ENCODE measurements around the gene EIF4ENIF1. TPM values are rescaled to one million over a fixed set of nuclear protein-coding genes. Genes with fewer than 3 reads are reported as not detected.
"Not testable (repeated sequence)": the region's sequence is repeated elsewhere in the genome, so short reads cannot be mapped to it uniquely, and the experiment has no call there.

The EIF4ENIF1 gene
- total RNA-seq, 3 donors from 2014 or later (not counting 1 experiment from before 2014, with no cell fraction given), result 31.1 to 41.7 (median 41.2) TPM

DNA sequence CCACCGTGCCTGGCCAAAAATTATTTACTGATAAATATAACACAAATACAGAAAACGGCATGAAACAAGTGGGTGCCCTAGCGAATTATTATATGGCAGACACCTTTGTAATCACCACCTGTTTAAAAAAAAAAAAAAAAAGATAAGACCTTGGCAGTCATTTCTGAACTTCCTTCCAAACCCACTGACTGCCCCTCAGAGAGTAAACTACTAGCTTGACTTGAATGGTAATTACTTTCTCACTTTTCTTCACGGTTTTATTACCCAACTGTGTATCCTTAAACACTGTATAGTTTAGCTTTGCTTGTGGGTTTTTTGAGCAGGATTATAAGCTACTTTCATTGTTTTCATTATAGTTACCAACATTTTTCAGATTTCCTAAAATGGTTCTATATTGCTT lies 30.4 kb upstream of the EIF4ENIF1 start:
- H3K4me3 ChIP-seq (ENCODE audit: low read length), result no peak overlapping the region
- TF ChIP-seq, protein P1, sequence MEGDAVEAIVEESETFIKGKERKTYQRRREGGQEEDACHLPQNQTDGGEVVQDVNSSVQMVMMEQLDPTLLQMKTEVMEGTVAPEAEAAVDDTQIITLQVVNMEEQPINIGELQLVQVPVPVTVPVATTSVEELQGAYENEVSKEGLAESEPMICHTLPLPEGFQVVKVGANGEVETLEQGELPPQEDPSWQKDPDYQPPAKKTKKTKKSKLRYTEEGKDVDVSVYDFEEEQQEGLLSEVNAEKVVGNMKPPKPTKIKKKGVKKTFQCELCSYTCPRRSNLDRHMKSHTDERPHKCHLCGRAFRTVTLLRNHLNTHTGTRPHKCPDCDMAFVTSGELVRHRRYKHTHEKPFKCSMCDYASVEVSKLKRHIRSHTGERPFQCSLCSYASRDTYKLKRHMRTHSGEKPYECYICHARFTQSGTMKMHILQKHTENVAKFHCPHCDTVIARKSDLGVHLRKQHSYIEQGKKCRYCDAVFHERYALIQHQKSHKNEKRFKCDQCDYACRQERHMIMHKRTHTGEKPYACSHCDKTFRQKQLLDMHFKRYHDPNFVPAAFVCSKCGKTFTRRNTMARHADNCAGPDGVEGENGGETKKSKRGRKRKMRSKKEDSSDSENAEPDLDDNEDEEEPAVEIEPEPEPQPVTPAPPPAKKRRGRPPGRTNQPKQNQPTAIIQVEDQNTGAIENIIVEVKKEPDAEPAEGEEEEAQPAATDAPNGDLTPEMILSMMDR (IDR thresholded peaks at IDR 0.05), result no peak
- H3K9me3 ChIP-seq (ENCODE audit: control insufficient read depth, insufficient read depth, low read length), result no peaks in the 10 kb centered on the region
- H3K27ac ChIP-seq (ENCODE audit: low read length), result no peak overlapping the region
- 93% methylated on average over 3 of the region's 4 CpGs for WGBS (ENCODE audit: insufficient coverage)
- H3K4me1 ChIP-seq (ENCODE audit: control insufficient read depth, insufficient read depth, low read length), result peaks cover 13% of the 10 kb centered on the region
- H3K27me3 ChIP-seq (ENCODE audit: control insufficient read depth, insufficient read depth, low read length), result no peaks in the 10 kb centered on the region
- Mint-ChIP-seq H3K4me3 (no peak overlapping the region), H3K27me3 (ENCODE audit: low read depth in 2 of 2) (no peaks in the 10 kb centered on the region), H3K4me1 (peaks cover 26 to 34% of the 10 kb centered on the region in 2 donors), H3K9me3 (no peaks in the 10 kb centered on the region), H3K27ac (peak overlapping the region; percentile 69 to 70), H3K36me3 (no peaks in the 10 kb centered on the region)
- DNase-seq, result no peak
- H3K36me3 ChIP-seq (ENCODE audit: control insufficient read depth, insufficient read depth, low read length), result peaks cover 8% of the 10 kb centered on the region
- no peak for ATAC-seq
- intact Hi-C loops (cut with micrococcal nuclease), result no loop called here

DNA sequence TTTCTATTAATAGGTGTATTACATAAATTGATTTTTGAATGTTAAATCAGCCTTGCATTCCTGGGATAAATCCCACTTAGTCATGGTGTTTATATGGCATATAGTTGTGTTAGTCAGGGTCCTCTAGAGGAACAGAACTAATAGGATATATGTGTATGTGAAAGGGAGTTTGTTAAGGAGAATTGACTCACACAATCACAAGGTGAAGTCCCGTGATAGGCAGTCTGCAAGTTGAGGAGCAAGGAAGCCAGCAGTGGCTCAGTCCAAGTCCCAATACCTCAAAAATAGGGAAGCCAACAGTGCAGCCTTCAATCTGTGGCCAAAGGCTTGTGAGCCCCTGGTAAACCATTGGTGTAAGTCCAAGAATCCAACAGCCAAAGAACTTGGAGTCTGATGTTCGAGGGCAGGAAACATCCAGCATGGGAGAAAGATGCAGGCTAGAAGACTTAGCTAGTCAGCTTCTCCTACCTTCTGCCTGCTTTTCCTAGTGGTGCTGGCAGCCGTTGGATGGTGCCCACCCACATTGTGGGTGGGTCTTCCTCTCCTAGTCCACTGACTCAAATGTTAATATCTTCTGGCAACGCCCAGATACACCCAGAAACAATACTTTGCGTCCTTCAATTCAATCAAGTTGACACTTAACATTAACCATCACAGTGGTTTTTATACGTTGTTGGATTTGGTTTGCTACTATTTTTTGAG lies 19.6 kb upstream of the EIF4ENIF1 start:
- H3K36me3 ChIP-seq (ENCODE audit: control insufficient read depth, insufficient read depth, low read length), result peaks cover 18% of the 10 kb centered on the region
- H3K27me3 ChIP-seq (ENCODE audit: control insufficient read depth, insufficient read depth, low read length), result no peaks in the 10 kb centered on the region
- H3K27ac ChIP-seq (ENCODE audit: low read length), result no peak overlapping the region
- Mint-ChIP-seq H3K27ac (peak overlapping the region in 1 of 2 donors; percentile 38), H3K4me3 (no peak overlapping the region), H3K36me3 (peaks cover 25% of the 10 kb centered on the region), H3K9me3 (no peaks in the 10 kb centered on the region), H3K4me1 (peaks cover 27 to 35% of the 10 kb centered on the region in 2 donors), H3K27me3 (ENCODE audit: low read depth in 2 of 2) (no peaks in the 10 kb centered on the region)
- DNase-seq (no peak), ATAC-seq (no peak)
- no peaks in the 10 kb centered on the region for H3K9me3 ChIP-seq (ENCODE audit: control insufficient read depth, insufficient read depth, low read length)
- WGBS (ENCODE audit: insufficient coverage), result 92% methylated on average over 3 of the region's 6 CpGs
- H3K4me3 ChIP-seq (ENCODE audit: low read length), result no peak overlapping the region
- no peaks in the 10 kb centered on the region for H3K4me1 ChIP-seq (ENCODE audit: control insufficient read depth, insufficient read depth, low read length)
- TF ChIP-seq, protein P1 (IDR thresholded peaks at IDR 0.05), result no peak
- intact Hi-C loops (cut with micrococcal nuclease), result no loop called here

DNA sequence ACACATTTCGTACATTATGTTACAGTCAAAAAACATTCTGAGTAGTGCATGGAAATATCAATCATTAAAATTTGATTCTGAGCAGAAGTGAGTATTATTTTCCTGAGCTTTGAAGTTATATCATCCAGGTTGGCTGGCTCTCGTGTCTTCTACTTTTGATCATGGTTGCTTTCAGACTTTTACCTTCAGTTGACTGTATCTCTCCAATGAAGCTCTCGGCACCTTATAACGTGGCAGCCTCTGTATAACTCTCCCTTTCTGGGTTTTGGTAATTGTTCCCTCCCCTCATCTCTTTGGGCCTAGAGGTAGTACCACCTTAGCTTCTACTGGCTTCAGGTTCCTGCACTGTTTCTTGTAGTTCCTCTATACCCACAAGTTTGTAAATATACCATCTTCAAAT lies 18.9 kb upstream of the EIF4ENIF1 start:
- DNase-seq (no peak), ATAC-seq (no peak)
- Histone ChIP-seq H3K9me3 (ENCODE audit: control insufficient read depth, insufficient read depth, low read length) (no peaks in the 10 kb centered on the region), H3K4me3 (ENCODE audit: low read length) (no peak overlapping the region), H3K27me3 (ENCODE audit: control insufficient read depth, insufficient read depth, low read length) (no peaks in the 10 kb centered on the region), H3K36me3 (ENCODE audit: control insufficient read depth, insufficient read depth, low read length) (peaks cover 18% of the 10 kb centered on the region), H3K27ac (ENCODE audit: low read length) (no peak overlapping the region), H3K4me1 (ENCODE audit: control insufficient read depth, insufficient read depth, low read length) (no peaks in the 10 kb centered on the region)
- peaks cover 25% of the 10 kb centered on the region for H3K36me3 Mint-ChIP-seq
- H3K27me3 Mint-ChIP-seq (ENCODE audit: low read depth in 2 of 2), result no peaks in the 10 kb centered on the region
- peak overlapping the region in 1 of 2 donors; percentile 38 for H3K27ac Mint-ChIP-seq
- H3K4me3 Mint-ChIP-seq, result no peak overlapping the region
- WGBS (ENCODE audit: insufficient coverage), result 97% methylated on average over 3 of the region's 4 CpGs
- intact Hi-C loops (cut with micrococcal nuclease), result no loop called here
- peaks cover 27 to 39% of the 10 kb centered on the region in 2 donors for H3K4me1 Mint-ChIP-seq
- TF ChIP-seq, protein P1 (IDR thresholded peaks at IDR 0.05), result no peak
- no peaks in the 10 kb centered on the region for H3K9me3 Mint-ChIP-seq

DNA sequence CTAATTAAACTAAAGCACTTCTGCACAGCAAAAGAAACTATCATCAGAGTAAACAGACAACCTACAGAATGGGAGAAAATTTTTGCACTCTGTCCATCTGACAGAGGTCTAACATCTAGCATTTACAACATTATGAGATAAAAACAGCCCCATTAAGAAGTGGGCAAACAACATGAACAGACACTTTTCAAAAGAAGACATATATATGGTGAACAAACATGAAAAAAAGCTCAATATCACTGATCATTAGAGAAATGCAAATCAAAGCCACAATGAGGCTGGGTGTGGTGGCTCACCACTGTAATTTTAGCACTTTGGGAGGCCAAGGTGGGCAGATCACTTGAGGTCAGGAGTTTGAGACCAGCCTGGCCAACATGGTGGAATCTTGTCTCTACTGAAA lies 17.9 kb upstream of the EIF4ENIF1 start:
- H3K27me3 ChIP-seq (ENCODE audit: control insufficient read depth, insufficient read depth, low read length); H3K9me3 Mint-ChIP-seq; H3K4me1 ChIP-seq (ENCODE audit: control insufficient read depth, insufficient read depth, low read length); H3K4me3 Mint-ChIP-seq; H3K9me3 ChIP-seq (ENCODE audit: control insufficient read depth, insufficient read depth, low read length); DNase-seq; H3K4me3 ChIP-seq (ENCODE audit: low read length); H3K27ac ChIP-seq (ENCODE audit: low read length); ATAC-seq; intact Hi-C loops (cut with micrococcal nuclease); H3K27me3 Mint-ChIP-seq (ENCODE audit: low read depth in 2 of 2): not testable (repeated sequence)
- H3K36me3 ChIP-seq (ENCODE audit: control insufficient read depth, insufficient read depth, low read length), result peaks cover 14% of the 10 kb centered on the region
- Mint-ChIP-seq H3K27ac (peak overlapping the region in 1 of 2 donors; percentile 34), H3K36me3 (peaks cover 25% of the 10 kb centered on the region), H3K4me1 (peaks cover 30 to 39% of the 10 kb centered on the region in 2 donors)

Data from natural killer cell (primary cell).